NCI-H748 treated with DMSO at 0.1 percent for 48 hours (cell line): Measurements from ENCODE around the gene COL4A1.

Source experiments
- DNase-seq: peaks from one replicate; lab custom pipeline; 2025; lab: John Stamatoyannopoulos, UW

Gene COL4A1

DNA sequence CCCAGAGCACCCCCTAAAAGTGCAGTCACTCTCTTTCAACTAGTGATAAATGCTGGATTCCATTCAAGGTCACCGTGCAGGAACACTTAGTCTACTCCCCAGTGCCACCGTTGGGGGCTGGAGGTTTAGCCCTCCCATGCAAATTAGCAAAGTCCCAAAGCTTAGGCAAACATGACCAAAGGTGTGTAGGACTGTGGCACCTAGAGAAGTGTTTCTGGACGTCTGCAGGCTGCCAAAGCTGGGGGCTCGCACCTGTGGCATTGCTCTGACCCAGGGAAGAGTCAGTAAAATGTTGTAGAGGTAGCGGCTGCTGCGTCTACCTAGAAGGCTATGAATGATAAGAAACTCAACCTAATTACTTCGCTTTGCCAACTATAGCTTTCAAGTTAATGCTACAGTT lies 13.9 kb downstream of the COL4A1 start:
- no peak for DNase-seq

- DNase-seq = no peak
Measured at GRCh38 chr13:110291286-110291685, 15.7 kb downstream of the COL4A1 start.

GRCh38 chr13:110290826-110291225 lies 16.1 kb downstream of the COL4A1 start:
- no peak for DNase-seq

- no peak for DNase-seq
Measured at GRCh38 chr13:110290153-110290552, 16.8 kb downstream of the COL4A1 start.

- no peak for DNase-seq
Measured at GRCh38 chr13:110289661-110290060, 17.3 kb downstream of the COL4A1 start.

DNA sequence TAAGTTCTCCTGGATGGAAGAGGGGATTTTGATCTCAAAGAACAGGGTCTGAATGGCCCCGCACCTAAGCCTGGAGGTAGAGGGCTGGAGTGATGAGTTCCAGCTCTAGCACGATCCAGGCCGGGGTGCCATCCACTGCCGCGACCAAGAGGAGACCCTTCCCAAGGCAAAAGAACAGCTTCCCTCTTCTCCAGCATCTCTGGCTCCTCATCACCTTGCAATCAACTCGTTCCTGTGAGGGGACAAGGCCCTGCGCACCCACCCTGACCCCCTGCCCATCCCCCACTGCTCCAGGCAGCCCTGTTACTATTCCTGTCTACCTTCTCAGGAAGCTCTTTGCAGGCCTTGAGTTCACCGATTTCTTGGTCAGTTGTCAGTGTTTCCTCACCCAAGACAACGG lies 17.8 kb downstream of the COL4A1 start:
- DNase-seq = no peak

- DNase-seq = no peak
Measured at GRCh38 chr13:110286833-110287819, 19.8 kb downstream of the COL4A1 start.

DNA sequence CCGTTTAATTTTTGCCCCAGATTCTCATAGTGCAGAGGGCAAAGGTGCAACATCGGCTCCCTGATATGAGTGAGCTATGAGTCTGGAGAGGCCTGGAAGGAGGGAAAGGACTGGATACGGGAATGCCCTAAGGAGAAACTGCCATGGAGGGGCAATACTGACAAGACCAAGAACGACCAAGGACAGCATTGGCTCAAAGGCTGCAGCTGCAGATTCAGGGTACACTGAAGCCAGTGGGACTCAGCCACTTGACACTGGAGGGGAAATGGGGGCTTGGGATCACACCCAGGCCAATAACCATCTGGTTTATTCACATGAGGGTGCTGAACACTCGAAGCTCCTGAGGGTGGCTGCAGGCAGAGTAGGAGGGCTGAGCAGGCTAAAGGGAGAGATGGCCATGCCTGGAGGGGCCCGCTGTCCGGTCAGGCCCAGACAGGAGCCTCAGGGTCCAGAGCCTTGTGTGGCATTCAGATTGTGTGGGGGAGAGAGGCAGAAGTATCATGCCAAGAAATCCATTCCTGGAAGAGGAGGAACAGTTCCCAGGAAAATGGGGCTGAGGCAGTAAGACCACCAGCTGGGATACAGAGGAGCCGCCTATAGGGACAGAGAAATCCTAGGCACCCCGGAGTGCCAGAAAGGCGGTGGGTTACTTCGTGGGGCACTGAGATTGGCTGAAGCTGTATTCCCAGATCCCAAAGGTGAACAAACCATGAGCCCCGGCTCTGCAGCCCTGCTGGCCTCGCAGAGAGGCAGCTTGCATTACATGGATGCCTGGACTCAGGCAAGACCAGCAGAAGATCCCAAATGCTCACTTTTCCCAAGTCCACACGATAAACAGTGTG lies 20.7 kb downstream of the COL4A1 start:
- no peak for DNase-seq

DNA sequence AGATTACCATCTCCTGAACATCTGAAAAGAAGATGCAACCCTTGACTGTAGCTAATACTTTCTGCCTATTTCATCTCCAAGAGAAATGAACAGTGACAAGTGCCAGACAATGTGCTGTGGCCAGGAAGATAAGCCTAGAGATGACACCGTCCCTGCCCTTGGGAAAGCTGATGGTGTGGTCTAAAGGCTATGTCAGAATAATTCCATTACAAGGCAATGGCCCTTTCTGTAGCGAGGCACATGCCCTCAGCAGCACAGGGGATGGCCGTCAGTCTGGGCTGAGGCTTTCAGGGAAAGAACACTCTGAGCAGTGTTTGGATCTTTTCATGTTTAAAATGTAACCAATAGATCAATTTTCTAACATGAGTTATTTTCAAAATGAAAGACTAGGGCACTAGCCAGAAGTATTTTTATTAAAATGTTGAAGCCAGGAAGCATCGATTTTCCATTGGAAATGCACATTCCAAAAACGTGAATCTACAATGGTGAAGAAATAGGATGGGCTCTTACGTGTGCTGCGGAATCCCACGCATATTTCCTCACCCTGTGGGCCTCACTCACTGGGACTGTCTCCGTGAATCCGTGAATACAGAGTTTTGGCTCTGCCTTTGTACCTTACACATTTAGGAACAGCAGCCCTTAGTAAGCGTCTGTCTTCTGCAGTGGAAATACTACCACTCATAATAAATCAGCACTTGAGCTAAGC lies 22.0 kb downstream of the COL4A1 start:
- no peak for DNase-seq

DNA sequence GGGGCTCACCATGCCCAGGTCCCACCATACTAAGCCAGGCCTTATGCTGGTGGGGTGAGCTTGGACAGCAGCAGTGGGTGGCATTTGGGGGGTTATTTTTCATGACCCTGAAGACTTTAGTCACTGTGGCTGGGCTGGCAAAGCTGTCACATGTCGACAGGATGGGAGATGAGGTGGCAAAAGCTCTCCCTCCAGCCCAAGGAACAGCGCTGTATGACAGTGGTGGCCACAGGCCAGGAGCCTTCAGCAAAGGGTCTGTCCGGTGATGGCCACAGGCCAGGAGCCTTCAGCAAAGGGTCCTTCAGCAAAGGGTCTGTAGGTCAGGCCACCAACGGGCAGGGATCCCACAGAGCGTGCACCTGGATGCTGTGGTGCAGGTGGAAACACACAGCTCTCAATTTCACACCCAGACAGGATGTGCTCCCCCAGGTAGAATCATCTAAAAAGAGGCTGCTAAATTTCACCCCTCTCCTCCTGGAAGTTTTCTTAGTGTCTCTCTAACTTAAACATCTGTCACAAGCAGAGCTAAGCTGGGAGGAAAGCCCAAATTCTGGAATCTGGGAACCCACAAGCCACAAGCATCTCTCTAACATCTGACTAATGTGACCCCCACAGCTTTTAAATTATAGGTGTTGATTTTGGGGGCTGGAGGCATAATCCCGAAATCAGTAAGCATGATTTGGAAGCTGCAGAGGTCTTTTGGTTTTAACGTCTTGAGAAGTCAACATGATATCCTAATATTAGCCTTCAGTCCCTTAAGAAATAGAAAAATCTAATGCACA lies 23.0 kb downstream of the COL4A1 start:
- no peak for DNase-seq

- DNase-seq = no peak
Measured at GRCh38 chr13:110282316-110282841, 24.6 kb downstream of the COL4A1 start.

DNA sequence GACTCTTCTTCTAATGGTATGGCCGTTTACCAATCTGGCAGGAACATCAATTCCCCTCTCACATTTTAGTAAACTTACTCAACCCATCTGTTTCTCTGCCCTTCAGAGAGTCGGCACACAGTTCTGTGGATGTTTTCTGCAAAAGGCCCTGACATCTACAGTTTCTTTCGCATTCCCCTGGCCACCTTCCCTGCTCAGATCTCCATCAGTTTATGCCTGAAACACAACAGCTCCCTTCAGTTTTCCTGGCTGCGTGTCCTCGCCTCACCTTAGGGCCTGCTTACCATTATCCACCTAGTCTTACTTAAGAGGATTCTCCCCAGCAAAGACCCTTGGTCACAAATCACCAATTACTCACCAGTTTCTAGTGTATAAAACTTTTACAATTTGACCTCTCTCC lies 25.2 kb downstream of the COL4A1 start:
- no peak for DNase-seq

GRCh38 chr13:110280985-110281688 lies 25.8 kb downstream of the COL4A1 start:
- no peak for DNase-seq

DNA sequence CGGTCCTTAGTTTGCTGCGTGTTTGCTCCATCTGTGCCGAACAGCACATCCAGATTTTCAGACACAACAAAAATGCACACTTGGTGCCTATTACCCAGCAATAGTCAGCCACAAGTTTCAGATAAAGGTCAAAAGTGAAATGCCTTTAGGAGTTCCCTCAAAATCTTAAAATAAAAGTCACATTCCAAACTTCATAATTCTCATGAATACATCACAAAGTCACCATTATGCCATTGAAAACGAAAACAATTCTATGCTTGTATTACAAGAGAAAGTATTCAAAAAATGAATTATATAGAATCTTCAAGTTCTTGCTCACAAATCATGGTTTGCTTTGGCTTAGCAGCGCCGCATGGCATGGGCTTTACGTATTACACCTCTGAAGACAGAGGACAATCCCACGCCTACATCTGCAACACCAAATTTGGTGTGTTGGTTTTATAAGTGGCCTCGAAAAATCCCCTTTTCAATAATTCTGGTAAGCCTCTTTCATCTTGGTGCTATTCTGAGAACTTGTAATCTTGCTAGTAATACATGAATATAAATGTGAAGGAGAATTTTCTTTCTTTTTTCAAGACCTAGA lies 26.6 kb downstream of the COL4A1 start:
- no peak for DNase-seq

GRCh38 chr13:110279684-110280083 lies 27.3 kb downstream of the COL4A1 start:
- DNase-seq = no peak

DNA sequence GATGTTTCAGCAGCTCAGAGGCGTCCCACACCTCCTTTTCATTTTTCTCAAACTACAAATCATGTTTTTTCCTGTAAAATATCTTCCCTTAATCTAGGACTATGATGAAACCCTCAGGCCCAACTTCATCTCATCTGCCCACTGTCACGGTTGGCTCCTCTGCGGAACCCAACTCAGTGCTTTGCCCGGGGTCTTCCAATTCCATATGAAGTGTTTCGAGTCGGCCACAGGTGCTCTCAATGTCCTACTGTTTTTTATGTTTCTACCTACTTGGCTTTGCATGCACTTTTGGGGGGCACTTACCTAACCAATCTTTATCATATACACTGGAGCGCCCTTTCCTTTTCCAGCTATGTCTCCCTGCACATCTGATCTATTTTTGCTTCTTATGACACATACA lies 28.1 kb downstream of the COL4A1 start:
- DNase-seq = no peak

DNA sequence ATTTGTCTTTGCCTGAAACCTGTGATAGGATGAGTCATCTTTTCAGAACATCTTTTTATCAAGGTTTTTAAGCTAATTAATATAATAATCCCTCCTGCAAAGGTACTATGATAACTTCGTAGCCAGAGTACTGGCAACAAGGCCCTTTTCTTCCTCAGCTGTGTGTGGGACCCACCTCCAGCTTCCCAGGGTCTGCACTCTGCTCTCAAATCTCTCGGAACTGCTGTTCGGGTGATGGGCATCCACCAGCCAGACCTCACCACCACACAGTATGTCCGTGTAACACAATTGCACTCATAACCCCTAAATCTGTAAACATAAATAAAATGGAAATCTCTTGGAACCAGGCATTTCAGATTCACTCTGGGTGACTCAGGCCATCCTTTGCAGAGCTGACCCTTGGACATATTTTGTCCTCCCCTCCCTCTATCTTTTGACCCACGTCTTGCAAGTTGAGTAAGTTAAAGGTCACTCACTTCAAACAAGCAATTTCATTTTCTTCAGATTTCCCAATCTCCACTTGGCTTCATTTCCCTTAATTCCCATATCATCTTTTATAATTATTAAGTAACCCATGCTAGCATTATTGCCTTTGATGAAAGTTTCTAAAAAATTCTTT lies 29.5 kb downstream of the COL4A1 start:
- no peak for DNase-seq

- no peak for DNase-seq
Measured at GRCh38 chr13:110276553-110276950, 30.4 kb downstream of the COL4A1 start.

GRCh38 chr13:110275931-110276552 lies 30.9 kb downstream of the COL4A1 start:
- no peak for DNase-seq
